H1 (cell line): ENCODE data around the gene FAM83C. TPM values are rescaled to one million over a fixed set of nuclear protein-coding genes. Genes with fewer than 3 reads are reported as not detected.

Experiments
- CTCF ChIA-PET: fragments of 300-600 bp; sonication (Branson Sonifier 250); formaldehyde crosslinking; loops from one replicate; lab custom pipeline; 2021; ENCODE audit not compliant: partially characterized antibody; lab: Charles Lee
- POLR2A ChIA-PET: fragments of 300-600 bp; sonication (Branson Sonifier 250); formaldehyde crosslinking; loops from one replicate; lab custom pipeline; 2021; ENCODE audit warnings: inconsistent platforms; ENCODE audit not compliant: partially characterized antibody; lab: Charles Lee
- DNase-seq, 2 experiments: peaks; one replicate each; pipeline versions ENCODE4 v3.0.0 to v3.0.0-alpha.2; 2010 to 2022; ENCODE audit warnings: low spot score in 2 of 2, low read depth in 1 of 2, mixed read lengths in 1 of 2
- FAIRE-seq: peaks from 2 replicates; lab custom pipeline; 2011; peaks lifted over from hg19 to GRCh38; lab: Jason Lieb, UNC
- H2AFZ ChIP-seq: 2 replicates; pipeline ENCODE4 v1.8.1; 2012; ENCODE audit warnings: low read length, inconsistent platforms
- H2AK5ac ChIP-seq: 2 replicates; pipeline ENCODE4 v1.6.1; 2013; ENCODE audit warnings: low read depth, low read length
- H2BK120ac ChIP-seq: replicated peaks from 2 replicates; pipeline ENCODE3; 2013; ENCODE audit warnings: low read depth, low read length, inconsistent platforms
- H2BK12ac ChIP-seq: 2 replicates; pipeline ENCODE4 v1.6.1; 2013; ENCODE audit warnings: low read depth, low read length
- H2BK15ac ChIP-seq: 2 replicates; pipeline ENCODE4 v1.6.1; 2013; ENCODE audit warnings: low read length
- H2BK20ac ChIP-seq: 2 replicates; pipeline ENCODE4 v1.6.1; 2013; ENCODE audit warnings: low read length
- H2BK5ac ChIP-seq: 2 replicates; pipeline ENCODE4 v1.6.1; 2013; ENCODE audit warnings: low read depth, low read length
- H3K14ac ChIP-seq: 2 replicates; pipeline ENCODE4 v1.6.1; 2013; ENCODE audit warnings: inconsistent platforms; ENCODE audit not compliant: insufficient read length
- H3K18ac ChIP-seq: 2 replicates; pipeline ENCODE4 v1.6.1; 2013; ENCODE audit warnings: low read length; ENCODE audit errors: extremely low read depth
- H3K23ac ChIP-seq: 2 replicates; pipeline ENCODE4 v1.6.1; 2013; ENCODE audit warnings: inconsistent platforms; ENCODE audit not compliant: insufficient read length
- H3K23me2 ChIP-seq: 2 replicates; pipeline ENCODE4 v1.6.1; 2013; ENCODE audit warnings: low read depth, low read length
- H3K27ac ChIP-seq: 2 replicates; pipeline ENCODE4 v1.6.1; 2011; ENCODE audit warnings: low read depth, low read length, inconsistent platforms
- H3K27me3 ChIP-seq, 4 experiments: replicated peaks in 1 of 4; 1 replicate in 1 of 4; 2 replicates in 3 of 4; pipeline versions ENCODE4 v1.6.1 to v1.8.1; 2011 to 2013; ENCODE audit warnings: low read length in 3 of 4, mild to moderate bottlenecking in 3 of 4, inconsistent platforms in 2 of 4, mixed read lengths in 2 of 4, moderate library complexity in 1 of 4; ENCODE audit not compliant: control insufficient read depth in 3 of 4, insufficient read depth in 3 of 4; ENCODE audit errors: extremely low read depth in 1 of 4
- H3K36me3 ChIP-seq, 4 experiments: 2 replicates each; pipeline versions ENCODE4 v1.6.1 to v1.8.1; 2011 to 2013; ENCODE audit warnings: mild to moderate bottlenecking in 4 of 4, low read length in 3 of 4, moderate library complexity in 2 of 4, control low read depth in 1 of 4, inconsistent platforms in 1 of 4; ENCODE audit not compliant: insufficient read depth in 4 of 4, control insufficient read depth in 2 of 4
- H3K4ac ChIP-seq: replicated peaks from 2 replicates; pipeline ENCODE3; 2013; ENCODE audit warnings: low read length, low read depth, mixed read lengths, inconsistent platforms; ENCODE audit not compliant: insufficient read length
- H3K4me1 ChIP-seq, 4 experiments: replicated peaks in 1 of 4; 1 replicate in 1 of 4; 2 replicates in 3 of 4; pipeline versions ENCODE4 v1.6.1 to v1.8.1; 2011 to 2013; ENCODE audit warnings: low read length in 3 of 4, inconsistent platforms in 2 of 4, mixed read lengths in 1 of 4; ENCODE audit not compliant: insufficient read depth in 4 of 4, control insufficient read depth in 3 of 4
- H3K4me2 ChIP-seq, 2 experiments: 2 replicates each; pipeline versions ENCODE4 v1.6.1 to v1.8.1; 2011 to 2013; ENCODE audit warnings: low read depth in 2 of 2, low read length in 2 of 2, control low read depth in 1 of 2, inconsistent platforms in 1 of 2, mild to moderate bottlenecking in 1 of 2; ENCODE audit not compliant: insufficient read depth in 1 of 2
- H3K4me3 ChIP-seq, 4 experiments: fragments of 200-600, 300-600 bp in 1 of 4; sonication (generic), shearing (Covaris generic), sonication (Bioruptor Twin) in 1 of 4; 2 replicates each; pipeline versions ENCODE4 v1.5.1 to v1.8.1; 2011 to 2016; ENCODE audit warnings: low read length in 4 of 4, low read depth in 3 of 4, control low read depth in 2 of 4, inconsistent platforms in 2 of 4, mild to moderate bottlenecking in 2 of 4, mixed read lengths in 1 of 4, moderate library complexity in 1 of 4; ENCODE audit not compliant: insufficient read depth in 2 of 4; ENCODE audit errors: extremely low read depth in 1 of 4
- H3K56ac ChIP-seq: replicated peaks from 2 replicates; pipeline ENCODE3; 2013; ENCODE audit warnings: low read depth, mild to moderate bottlenecking, mixed read lengths, low read length, inconsistent platforms; ENCODE audit not compliant: insufficient read length
- H3K79me1 ChIP-seq: 2 replicates; pipeline ENCODE4 v1.6.1; 2013; ENCODE audit warnings: low read depth, low read length, control low read depth
- H3K79me2 ChIP-seq, 2 experiments: 2 replicates each; pipeline versions ENCODE4 v1.6.1 to v1.8.1; 2012 to 2013; ENCODE audit warnings: low read length in 2 of 2, mild to moderate bottlenecking in 2 of 2, inconsistent platforms in 1 of 2; ENCODE audit not compliant: insufficient read depth in 2 of 2, control insufficient read depth in 1 of 2
- H3K9ac ChIP-seq, 4 experiments: replicated peaks in 1 of 4; 1 replicate in 1 of 4; 2 replicates in 3 of 4; pipeline versions ENCODE4 v1.6.1 to v1.8.1; 2011 to 2013; ENCODE audit warnings: low read depth in 3 of 4, low read length in 3 of 4, control low read depth in 2 of 4, mild to moderate bottlenecking in 2 of 4, moderate library complexity in 2 of 4, inconsistent platforms in 1 of 4; ENCODE audit errors: extremely low read depth in 1 of 4
- H3K9me3 ChIP-seq, 2 experiments: 2 replicates each; pipeline versions ENCODE4 v1.6.1 to v1.8.1; 2012 to 2013; ENCODE audit warnings: mild to moderate bottlenecking in 2 of 2, moderate library complexity in 2 of 2, control low read depth in 1 of 2, inconsistent platforms in 1 of 2, low read depth in 1 of 2, low read length in 1 of 2, mixed read lengths in 1 of 2; ENCODE audit not compliant: insufficient read depth in 2 of 2
- H4K20me1 ChIP-seq, 2 experiments: replicated peaks in 1 of 2; 2 replicates each; pipeline versions ENCODE3 to v1.8.1; 2011 to 2013; ENCODE audit warnings: inconsistent platforms in 2 of 2, low read length in 2 of 2, mild to moderate bottlenecking in 1 of 2; ENCODE audit not compliant: insufficient read depth in 2 of 2, control insufficient read depth in 1 of 2
- H4K5ac ChIP-seq: 2 replicates; pipeline ENCODE4 v1.6.1; 2013; ENCODE audit warnings: low read length, low read depth, mixed read lengths, inconsistent platforms; ENCODE audit not compliant: insufficient read length
- H4K8ac ChIP-seq: 2 replicates; pipeline ENCODE4 v1.8.0; 2013; ENCODE audit warnings: mild to moderate bottlenecking, moderate library complexity, low read length, inconsistent platforms; ENCODE audit not compliant: insufficient read depth; ENCODE audit errors: extremely low read depth
- H4K91ac ChIP-seq: replicated peaks from 2 replicates; pipeline ENCODE3; 2013; ENCODE audit warnings: low read length, mixed read lengths, inconsistent platforms; ENCODE audit not compliant: insufficient read length
- E2F6 ChIP-seq: IDR thresholded peaks from 2 replicates; pipeline ENCODE4 v1.6.1; 2012; ENCODE audit warnings: inconsistent platforms
- KDM1A ChIP-seq: fragments of 200-600, 300-600 bp; sonication (generic); IDR thresholded peaks from 2 replicates; pipeline ENCODE4 v1.7.1; 2016; ENCODE audit warnings: mild to moderate bottlenecking, low read length, borderline replicate concordance
- PHF8 ChIP-seq: fragments of 200-600 bp; sonication (generic); conservative IDR thresholded peaks from 2 replicates; pipeline ENCODE4 v1.7.1; 2012; ENCODE audit warnings: low read depth, mild to moderate bottlenecking, inconsistent platforms, low read length, moderate library complexity
- POU5F1 ChIP-seq: IDR thresholded peaks from 2 replicates; pipeline ENCODE4 v1.6.1; 2011; ENCODE audit warnings: low read depth, mild to moderate bottlenecking, low read length, moderate library complexity
- SAP30 ChIP-seq: fragments of 300-600 bp; sonication (generic); IDR thresholded peaks from 2 replicates; pipeline ENCODE4 v1.7.1; 2012; ENCODE audit warnings: low read length, moderate library complexity, mild to moderate bottlenecking, inconsistent platforms; ENCODE audit not compliant: insufficient read depth, insufficient replicate concordance
- SIX5 ChIP-seq: IDR thresholded peaks from 2 replicates; pipeline ENCODE4 v1.6.1; 2011; ENCODE audit warnings: mild to moderate bottlenecking, low read depth, low read length
- SP4 ChIP-seq: IDR thresholded peaks from 2 replicates; pipeline ENCODE4 v1.6.1; 2012; ENCODE audit warnings: low read length, inconsistent platforms
- TCF12 ChIP-seq: IDR thresholded peaks from 2 replicates; pipeline ENCODE4 v1.6.1; 2011; ENCODE audit warnings: low read depth, mild to moderate bottlenecking, low read length
- YY1 ChIP-seq: IDR thresholded peaks from 2 replicates; pipeline ENCODE4 v1.6.1; 2011; ENCODE audit warnings: low read depth, mild to moderate bottlenecking, low read length
- ZNF274 ChIP-seq: IDR thresholded peaks from 2 replicates; pipeline ENCODE4 v1.7.0; 2012; ENCODE audit warnings: low read length, borderline replicate concordance; ENCODE audit errors: extremely low read depth
- WGBS, 2 experiments: shearing (Covaris generic) in 1 of 2; methylation state at CpG; one replicate each; pipeline versions ENCODE4 v1.1.6 to v1.1.7; 2013 to 2015; ENCODE audit warnings: low lambda C conversion rate in 2 of 2, mixed read lengths in 2 of 2, inconsistent platforms in 1 of 2, low coverage in 1 of 2, missing lambda C conversion rate in 1 of 2; ENCODE audit not compliant: insufficient replicate concordance in 2 of 2, insufficient coverage in 1 of 2, insufficient read length in 1 of 2; ENCODE audit errors: extremely low coverage in 1 of 2, missing lambda C conversion rate in 1 of 2; 5-methylcytosine and 5-hydroxymethylcytosine counted together
- polyA plus RNA-seq, 7 experiments: library from polyadenylated mRNA; depleted of rRNA in 3 of 7; stranded (reverse) in 5 of 7; unstranded in 2 of 7; fragments of >200 nt in 5 of 7; fragments of 200-250 nt in 2 of 7; gene quantifications; 1 replicate in 5 of 7; 2 replicates in 1 of 7; 4 replicates in 1 of 7; pipeline versions ENCODE4 v1.2.1 to v1.2.3, GENCODE V29; 2011 to 2013; ENCODE audit warnings: missing spikeins in 2 of 7, mixed read lengths in 2 of 7
- total RNA-seq: library from RNA; stranded (reverse); fragmentation: NEBNext Ultra II Directional; extraction: Animal tissue kit (Norgen Biotek cat#: 25700); gene quantifications from 2 replicates; pipeline ENCODE4 v1.2.1, GENCODE V29; 2021

FAM83C gene
- total and polyA plus RNA-seq, 2 of the 8 experiments (the other 6 are each of a cell fraction or from before 2014, with no cell fraction given): not detected

DNA sequence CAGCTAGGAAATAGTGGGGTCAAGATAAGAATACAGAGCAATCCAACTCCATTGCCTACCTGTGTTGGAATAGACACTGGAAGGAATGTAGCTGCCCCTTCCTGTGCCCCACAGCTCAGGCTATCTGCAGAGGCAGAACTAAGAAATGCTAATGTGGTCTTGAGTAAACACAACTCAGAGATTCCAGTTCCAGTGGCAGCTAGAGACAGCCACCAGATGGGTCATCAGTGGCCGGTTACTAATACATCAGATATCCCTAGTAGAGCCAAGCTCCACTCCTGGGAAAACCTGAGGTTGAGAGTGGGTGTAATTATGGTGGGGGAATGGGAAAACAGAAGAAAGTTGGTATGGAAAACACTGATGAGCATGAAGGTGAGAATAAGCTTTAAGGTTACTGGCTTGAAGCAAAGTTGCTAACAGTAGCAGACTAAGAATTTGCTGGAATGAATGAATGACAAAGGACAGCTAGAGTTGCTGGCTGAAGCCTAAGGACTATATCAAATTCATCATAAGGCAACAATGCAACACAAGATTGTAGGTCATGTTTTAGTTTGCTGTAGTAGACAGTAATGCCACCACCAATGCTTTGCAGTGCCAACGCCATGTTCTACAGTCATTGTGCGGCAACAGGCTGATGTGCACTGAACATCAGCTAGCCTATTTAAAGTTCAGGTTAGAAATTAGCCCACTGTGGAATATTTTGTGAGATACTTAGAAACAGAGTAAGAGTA is 28.3 kb upstream of the FAM83C start:
- Histone ChIP-seq H3K23me2 (no peaks in the 10 kb centered on the region), H2BK20ac (no peak overlapping the region), H3K4me1 (peaks cover 3 to 7% (median 3%) of the 10 kb centered on the region in 4 experiments; a peak in 6 of 7 replicates), H3K27me3 (no peaks in the 10 kb centered on the region; a peak in 2 of 7 replicates), H3K36me3 (no peaks in the 10 kb centered on the region), H4K8ac (no peak overlapping the region), H3K23ac (no peak overlapping the region), H4K5ac (no peak overlapping the region), H3K4me3 (no peak overlapping the region), H3K79me2 (no peaks in the 10 kb centered on the region), H3K18ac (no peak overlapping the region), H3K4me2 (peak overlapping the region; percentile 9 to 30; a peak in 1 of 4 replicates), H4K91ac (no peak overlapping the region), H3K9me3 (no peaks in the 10 kb centered on the region), H3K14ac (no peak overlapping the region), H3K27ac (no peak overlapping the region), H2BK120ac (no peak overlapping the region), H4K20me1 (peaks cover 1% of the 10 kb centered on the region in 2 experiments), H3K9ac (no peak overlapping the region), H2BK12ac (no peak overlapping the region), H2BK15ac (no peak overlapping the region), H3K4ac (no peak overlapping the region), H3K79me1 (no peaks in the 10 kb centered on the region; the same call in 1 of the 2 replicates), H2BK5ac (no peak overlapping the region), H2AK5ac (no peak overlapping the region), H2AFZ (no peak overlapping the region), H3K56ac (no peak overlapping the region)
- FAIRE-seq (no peak), DNase-seq (no peak)
- 92% methylated on average over 3 of the region's 3 CpGs; no CpG with 5 or more reads in 1 of the 2 experiments for WGBS, 2 experiments
- ChIA-PET CTCF (interaction anchor here (0.6 to 7.3 kb wide), 6 partner anchors 9 to 112 kb away, joined by 3 to 106 read pairs (median 4); no protein-coding TSS in a partner anchor), POLR2A (interaction anchor here (0.7 to 1.8 kb wide), 4 partner anchors 12 to 126 kb away, joined by 3 to 4 read pairs (median 3); partner anchors contain the start of gene EIF6)
- no peak for TF ChIP-seq YY1
- no peak for TF ChIP-seq PHF8
- no peak for TF ChIP-seq SAP30
- no peak for TF ChIP-seq SIX5
- no peak for TF ChIP-seq E2F6
- no peak for TF ChIP-seq SP4
- TF ChIP-seq KDM1A: no peak
- no peak for TF ChIP-seq ZNF274
- no peak for TF ChIP-seq TCF12
- TF ChIP-seq POU5F1: no peak
